Thoracic aorta (tissue), 2 donors: ENCODE data around the gene CLSTN2. TPM values are rescaled to one million over a fixed set of nuclear protein-coding genes. Genes with fewer than 3 reads are reported as not detected.

Source experiments
- ATAC-seq: fragments of 150-250 bp; one replicate; pipeline ENCODE4 v1.8.0; 2017; ENCODE audit warnings: low read depth; ENCODE audit not compliant: insufficient number of reproducible peaks, low FRiP score
- DNase-seq: peaks from one replicate; pipeline ENCODE4 v3.0.0-alpha.2; 2020; ENCODE audit warnings: low spot score
- H3K27ac ChIP-seq, 2 donors: fragments of 200-600 bp; sonication (generic); 1 replicate in 1 of 2; 2 replicates in 1 of 2; pipeline ENCODE4 v1.5.1; 2016; ENCODE audit warnings: mild to moderate bottlenecking in 2 of 2, moderate library complexity in 2 of 2
- H3K27me3 ChIP-seq: fragments of 200-600 bp; sonication (generic); replicated peaks from 2 replicates; pipeline ENCODE4 v1.6.0; 2016; ENCODE audit warnings: mild to moderate bottlenecking; ENCODE audit not compliant: insufficient read depth
- H3K36me3 ChIP-seq: fragments of 200-600 bp; sonication (generic); one replicate; pipeline ENCODE4 v1.5.1; 2016
- H3K4me1 ChIP-seq, 2 donors: fragments of 200-600 bp; sonication (generic); 1 replicate in 1 of 2; 2 replicates in 1 of 2; pipeline versions ENCODE4 v1.5.1 to v1.6.0; 2016; ENCODE audit warnings: low read depth in 2 of 2, mild to moderate bottlenecking in 1 of 2; ENCODE audit not compliant: control insufficient read depth in 1 of 2
- H3K4me3 ChIP-seq: fragments of 200-600 bp; sonication (generic); 2 replicates; pipeline ENCODE4 v1.5.1; 2016; ENCODE audit warnings: mild to moderate bottlenecking
- H3K9me3 ChIP-seq: fragments of 200-600 bp; sonication (generic); 2 replicates; pipeline ENCODE4 v1.5.1; 2016
- CTCF ChIP-seq: fragments of 200-600 bp; sonication (generic); IDR thresholded peaks from one replicate; pipeline ENCODE4 v1.5.1; 2019; ENCODE audit warnings: antibody characterized with exemption
- total RNA-seq, 2 donors: library from RNA; depleted of rRNA; stranded (reverse); fragments of >200 nt; gene quantifications; one replicate each; pipeline versions ENCODE4 v1.1.0 to v1.2.3, GENCODE V29; 2016

CLSTN2 gene
- total RNA-seq, 2 donors from 2014 or later, result 7.6 to 15.7 TPM

GRCh38 chr3:140031170-140031569, 96.2 kb downstream of the CLSTN2 start:
- H3K27me3 ChIP-seq, result no peaks in the 10 kb centered on the region
- ATAC-seq (no peak), DNase-seq (no peak)
- no peaks in the 10 kb centered on the region for H3K9me3 ChIP-seq
- no peak overlapping the region for H3K27ac ChIP-seq
- H3K4me3 ChIP-seq, result no peak overlapping the region
- H3K36me3 ChIP-seq, result no peaks in the 10 kb centered on the region
- no peak for TF ChIP-seq CTCF
- H3K4me1 ChIP-seq, result no peaks in the 10 kb centered on the region

- Histone ChIP-seq H3K27me3 (no peaks in the 10 kb centered on the region), H3K4me3 (no peak overlapping the region), H3K27ac (no peak overlapping the region), H3K4me1 (no peaks in the 10 kb centered on the region), H3K36me3 (no peaks in the 10 kb centered on the region), H3K9me3 (no peaks in the 10 kb centered on the region)
- DNase-seq, result no peak
- TF ChIP-seq CTCF, result no peak
- ATAC-seq, result no peak
These were observed 99.1 kb downstream of the CLSTN2 start for GRCh38 chr3:140034058-140034457.

GRCh38 chr3:140035871-140036270, 100.9 kb downstream of the CLSTN2 start:
- Histone ChIP-seq H3K36me3 (no peaks in the 10 kb centered on the region), H3K27ac (no peak overlapping the region), H3K4me3 (no peak overlapping the region), H3K4me1 (no peaks in the 10 kb centered on the region), H3K27me3 (no peaks in the 10 kb centered on the region), H3K9me3 (no peaks in the 10 kb centered on the region)
- TF ChIP-seq CTCF, result no peak
- ATAC-seq (no peak), DNase-seq (no peak)

GRCh38 chr3:140050396-140050795, 115.4 kb downstream of the CLSTN2 start:
- no peaks in the 10 kb centered on the region for H3K9me3 ChIP-seq
- TF ChIP-seq CTCF, result no peak
- DNase-seq (no peak), ATAC-seq (no peak)
- no peak overlapping the region for H3K4me3 ChIP-seq
- H3K4me1 ChIP-seq, result no peaks in the 10 kb centered on the region
- H3K27ac ChIP-seq, result no peak overlapping the region
- no peaks in the 10 kb centered on the region for H3K36me3 ChIP-seq
- H3K27me3 ChIP-seq, result no peaks in the 10 kb centered on the region

GRCh38 chr3:140051019-140051957, 116.3 kb downstream of the CLSTN2 start:
- Histone ChIP-seq H3K4me3 (no peak overlapping the region), H3K36me3 (no peaks in the 10 kb centered on the region), H3K27me3 (no peaks in the 10 kb centered on the region), H3K9me3 (no peaks in the 10 kb centered on the region), H3K27ac (no peak overlapping the region), H3K4me1 (no peaks in the 10 kb centered on the region)
- peak; percentile 30 for TF ChIP-seq CTCF
- ATAC-seq, result no peak
- no peak for DNase-seq
